Breast epithelium (tissue), 3 donors: ENCODE results near the gene CCL20.

ENCODE experiments used
- POLR2A ChIP-seq: fragments of 450-650 bp; IDR thresholded peaks from one replicate; pipeline ENCODE4 v1.6.1; 2016; ENCODE audit warnings: antibody characterized with exemption, mild to moderate bottlenecking, moderate library complexity
- POLR2AphosphoS5 ChIP-seq, 3 donors: sonication (generic); formaldehyde crosslinking; IDR thresholded peaks; one replicate each; pipeline ENCODE4 v1.6.1; 2017; ENCODE audit warnings: antibody characterized with exemption in 3 of 3
- TF ChIP-seq, protein P1 (sequence below), 3 donors: fragments of 450-650 bp; IDR thresholded peaks; one replicate each; pipeline ENCODE4 v1.5.1; 2016 to 2017; ENCODE audit warnings: antibody characterized with exemption in 3 of 3, mild to moderate bottlenecking in 3 of 3, moderate library complexity in 3 of 3

DNA sequence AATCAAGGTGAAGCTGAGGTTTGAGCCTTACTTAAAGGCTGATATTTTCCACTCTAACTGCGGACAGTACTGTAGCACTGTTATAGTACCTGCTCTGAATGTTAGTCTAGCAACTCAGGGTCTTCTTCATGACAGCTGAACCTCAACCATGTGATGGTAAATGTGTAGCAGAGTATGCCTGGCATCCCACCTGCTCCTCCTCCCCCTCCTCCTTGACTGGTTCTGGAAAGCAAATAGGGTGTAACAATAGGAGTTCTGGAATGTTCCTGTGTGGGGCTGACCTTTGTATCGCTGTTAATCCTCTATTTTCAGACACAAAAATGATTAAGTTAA, 447 bp upstream of the CCL20 start:
- TF ChIP-seq, protein P1, sequence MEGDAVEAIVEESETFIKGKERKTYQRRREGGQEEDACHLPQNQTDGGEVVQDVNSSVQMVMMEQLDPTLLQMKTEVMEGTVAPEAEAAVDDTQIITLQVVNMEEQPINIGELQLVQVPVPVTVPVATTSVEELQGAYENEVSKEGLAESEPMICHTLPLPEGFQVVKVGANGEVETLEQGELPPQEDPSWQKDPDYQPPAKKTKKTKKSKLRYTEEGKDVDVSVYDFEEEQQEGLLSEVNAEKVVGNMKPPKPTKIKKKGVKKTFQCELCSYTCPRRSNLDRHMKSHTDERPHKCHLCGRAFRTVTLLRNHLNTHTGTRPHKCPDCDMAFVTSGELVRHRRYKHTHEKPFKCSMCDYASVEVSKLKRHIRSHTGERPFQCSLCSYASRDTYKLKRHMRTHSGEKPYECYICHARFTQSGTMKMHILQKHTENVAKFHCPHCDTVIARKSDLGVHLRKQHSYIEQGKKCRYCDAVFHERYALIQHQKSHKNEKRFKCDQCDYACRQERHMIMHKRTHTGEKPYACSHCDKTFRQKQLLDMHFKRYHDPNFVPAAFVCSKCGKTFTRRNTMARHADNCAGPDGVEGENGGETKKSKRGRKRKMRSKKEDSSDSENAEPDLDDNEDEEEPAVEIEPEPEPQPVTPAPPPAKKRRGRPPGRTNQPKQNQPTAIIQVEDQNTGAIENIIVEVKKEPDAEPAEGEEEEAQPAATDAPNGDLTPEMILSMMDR (IDR thresholded peaks at IDR 0.05), result no peak
- TF ChIP-seq POLR2AphosphoS5 (IDR thresholded peaks at IDR 0.05) (no peak), POLR2A (no peak)
